Amygdala (tissue), 56 donors: ENCODE results near the gene CLASP1.
A peak's percentile ranks its signal among the peaks of the same experiment; 100 is the strongest.
"Not testable (repeated sequence)": the region's sequence is repeated elsewhere in the genome, so short reads cannot be mapped to it uniquely, and the experiment has no call there.

Source experiments
- DNase-seq, 56 donors: peaks; one replicate each; lab custom pipeline; 2025; lab: John Stamatoyannopoulos, UW

The CLASP1 gene

DNA sequence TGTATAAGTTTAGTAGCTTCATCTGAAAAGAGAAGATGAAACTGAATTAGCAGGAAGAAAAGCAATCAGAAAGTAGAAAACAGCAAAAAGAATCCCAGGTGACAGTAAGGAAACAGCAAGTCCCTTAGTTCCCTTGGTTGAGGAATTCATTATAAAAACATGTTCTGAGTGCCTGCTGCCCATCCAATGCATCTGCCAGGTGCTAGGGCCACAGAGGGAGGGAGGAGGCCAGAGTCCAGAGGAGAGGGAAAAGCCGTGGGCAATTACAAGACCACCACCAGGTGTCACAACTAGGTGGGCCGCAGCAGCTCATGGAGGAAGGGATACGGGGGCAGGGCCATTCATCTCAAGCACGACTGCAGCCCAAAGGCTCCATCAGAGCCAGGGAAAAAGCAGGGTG, 308.3 kb downstream of the CLASP1 start:
- no peak for DNase-seq

DNA sequence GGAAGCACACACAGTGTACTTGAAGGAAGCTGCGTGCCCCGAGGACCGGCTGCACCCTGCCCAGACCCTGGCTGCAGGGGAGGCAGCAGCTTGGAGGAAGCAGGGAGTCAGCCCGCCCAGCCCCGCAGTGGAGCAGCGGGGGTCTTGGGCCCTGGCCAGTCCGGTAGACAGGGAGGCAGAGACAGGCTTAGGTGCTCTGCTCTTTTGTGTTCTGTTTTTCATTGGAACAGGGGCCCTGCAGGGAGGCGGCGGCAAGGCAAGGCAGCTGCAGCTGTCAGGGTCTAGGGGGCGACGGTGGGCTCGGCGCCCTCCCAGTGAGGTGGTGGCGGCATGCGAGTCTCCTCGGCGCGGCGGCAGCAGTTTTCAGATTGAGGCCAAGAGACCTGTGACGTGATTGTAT, 311.0 kb downstream of the CLASP1 start:
- DNase-seq, result no peak

DNA sequence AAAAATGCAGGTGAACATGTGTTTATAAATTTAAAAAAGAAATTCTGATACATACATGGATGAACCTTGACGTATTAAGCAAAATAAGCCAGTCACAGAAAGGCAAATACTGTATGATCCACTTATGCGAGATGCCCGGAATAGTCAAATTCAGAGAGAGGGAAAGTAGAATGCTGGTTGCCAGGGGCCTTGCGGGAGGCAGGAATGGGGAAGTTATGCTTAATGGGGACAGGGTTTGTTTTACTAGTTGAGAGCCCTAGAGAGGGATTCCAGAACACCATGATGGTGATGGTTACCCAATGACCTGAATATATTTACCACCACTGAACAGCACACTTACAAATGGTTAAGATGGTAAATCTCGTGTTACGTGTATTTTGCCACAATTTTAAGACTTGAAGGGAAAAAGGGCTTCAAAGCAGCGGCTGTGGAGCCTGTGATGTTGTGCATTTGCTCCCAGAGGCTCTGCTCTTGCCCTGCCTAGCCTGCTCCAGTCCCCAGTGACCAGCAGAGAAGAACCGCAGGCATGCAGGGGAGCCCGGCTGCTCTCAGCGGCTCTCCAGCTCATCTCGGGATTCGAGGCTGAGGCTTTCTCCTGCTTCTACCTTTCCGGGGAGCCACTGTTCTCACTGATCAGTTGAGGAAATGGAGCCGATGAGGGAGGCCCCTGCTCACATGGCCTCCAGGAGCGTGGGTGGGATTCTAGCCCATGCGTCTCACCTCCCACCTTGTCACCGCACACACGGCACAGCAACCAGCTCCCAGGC, 312.6 kb downstream of the CLASP1 start:
- DNase-seq, result peak in 2 of 56 donors; percentile 5 to 27

DNA sequence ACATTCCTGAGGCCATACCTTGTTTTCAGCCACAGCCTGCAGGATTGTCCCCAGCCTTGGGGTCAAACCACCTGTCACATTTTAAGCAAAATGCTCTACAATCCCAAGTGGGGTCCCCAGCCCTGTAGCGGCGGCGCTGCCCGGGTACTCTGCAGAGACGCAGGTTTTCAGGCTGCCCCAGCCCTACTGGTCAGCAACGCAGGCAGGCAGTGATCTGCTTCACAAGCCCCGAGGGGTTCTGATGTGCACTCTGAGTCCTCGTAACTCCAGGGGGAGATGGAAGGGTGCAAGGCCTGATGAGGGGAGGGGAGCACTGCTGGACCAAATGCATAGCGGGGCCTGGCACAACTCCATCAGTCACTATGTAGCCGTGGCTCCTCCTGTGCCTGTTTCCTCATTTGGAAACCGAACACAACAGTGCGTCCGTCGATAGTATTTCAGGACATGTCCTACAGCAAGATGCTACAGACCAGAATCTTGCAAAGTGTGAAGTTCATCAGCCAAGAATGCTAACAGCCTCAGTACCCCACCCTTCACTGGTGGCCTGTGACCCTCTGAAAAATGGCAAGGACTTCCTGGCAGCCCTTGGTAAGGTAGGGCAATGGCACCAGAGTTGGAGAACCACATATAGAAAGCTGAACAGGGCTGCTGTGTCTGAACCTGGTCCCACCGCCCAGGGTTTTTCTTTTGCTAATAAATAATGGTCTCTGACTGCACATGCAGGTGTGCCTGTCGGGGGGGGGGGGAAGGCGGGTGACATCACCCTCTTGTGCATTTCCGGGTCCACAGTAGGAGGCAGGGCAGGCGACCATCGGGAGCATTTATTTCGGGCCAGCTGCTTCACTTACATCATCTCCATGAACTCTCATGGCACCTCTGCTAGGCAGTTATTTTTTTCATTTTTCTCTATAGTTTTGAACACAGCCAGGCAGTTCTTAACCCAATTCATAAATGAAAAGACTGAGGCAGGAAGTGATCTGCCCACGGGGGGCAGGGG, 313.7 kb downstream of the CLASP1 start:
- no peak for DNase-seq

DNA sequence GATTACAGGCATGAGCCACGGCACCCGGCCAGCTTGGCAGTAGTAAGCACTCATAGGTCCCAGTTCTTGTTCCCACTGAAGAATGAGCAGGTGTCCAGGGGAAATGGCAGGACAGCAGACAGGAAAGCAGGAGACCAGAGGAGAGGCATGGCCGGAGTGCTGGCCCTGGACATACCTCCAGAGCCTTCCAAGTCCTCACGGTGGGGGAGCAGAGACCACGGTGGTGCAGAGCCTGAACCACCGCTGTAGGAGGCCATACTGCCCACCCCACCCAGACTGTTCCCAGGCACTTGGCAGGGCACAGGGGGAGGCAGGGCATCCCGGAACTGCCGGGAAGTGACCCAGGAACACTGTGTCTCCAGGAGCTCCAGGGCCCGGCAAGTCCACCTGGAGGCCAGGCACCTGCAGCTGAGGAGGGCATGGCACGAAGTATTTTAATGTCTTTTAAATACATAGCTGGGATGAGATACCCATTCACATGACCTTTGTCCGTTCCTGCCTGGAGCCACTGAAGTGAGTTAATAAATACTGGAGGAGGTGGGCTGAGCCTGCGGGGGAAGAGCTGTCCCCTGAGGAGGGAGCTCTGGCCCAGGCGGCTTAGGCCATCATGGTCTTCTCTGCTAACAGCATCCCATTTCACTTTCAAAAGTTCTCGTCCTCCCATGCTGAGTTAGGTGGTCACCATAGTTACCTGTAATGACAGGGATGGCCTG, 314.5 kb downstream of the CLASP1 start:
- DNase-seq, result no peak

DNA sequence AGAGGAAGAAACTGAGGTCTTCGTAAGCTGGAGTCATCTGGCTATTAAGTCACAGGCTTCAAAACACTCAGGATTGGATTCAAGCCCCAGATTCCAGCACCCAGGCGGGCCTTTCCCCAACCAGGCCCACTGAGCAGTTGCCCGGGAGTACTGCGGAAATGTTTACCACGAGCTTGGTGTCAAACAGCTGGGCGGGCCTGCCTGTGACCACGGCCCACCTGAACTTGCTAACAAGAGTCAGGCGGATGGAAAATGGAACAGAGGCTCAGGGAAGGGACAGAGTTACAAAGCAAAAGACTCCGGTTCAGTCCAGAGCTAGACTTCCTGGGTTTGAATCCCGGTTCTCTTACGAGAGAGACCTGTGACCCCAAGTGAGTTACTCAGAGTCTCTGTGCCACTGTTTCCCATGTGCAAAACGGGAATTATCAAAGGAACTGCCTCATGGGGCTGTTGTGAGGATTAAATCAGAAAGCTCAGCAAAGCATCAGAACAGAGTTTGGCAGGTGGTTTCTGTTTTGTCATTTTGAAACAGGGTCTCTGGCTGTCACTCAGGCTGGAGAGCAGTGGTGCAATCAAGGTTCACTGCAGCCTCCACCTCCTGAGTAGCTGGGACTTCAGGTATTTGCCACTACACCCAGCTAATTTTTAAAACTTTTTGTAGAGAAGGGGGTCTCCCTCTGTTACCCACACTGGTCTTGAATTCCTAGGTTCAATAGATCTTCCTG, 315.3 kb downstream of the CLASP1 start:
- no peak for DNase-seq

DNA sequence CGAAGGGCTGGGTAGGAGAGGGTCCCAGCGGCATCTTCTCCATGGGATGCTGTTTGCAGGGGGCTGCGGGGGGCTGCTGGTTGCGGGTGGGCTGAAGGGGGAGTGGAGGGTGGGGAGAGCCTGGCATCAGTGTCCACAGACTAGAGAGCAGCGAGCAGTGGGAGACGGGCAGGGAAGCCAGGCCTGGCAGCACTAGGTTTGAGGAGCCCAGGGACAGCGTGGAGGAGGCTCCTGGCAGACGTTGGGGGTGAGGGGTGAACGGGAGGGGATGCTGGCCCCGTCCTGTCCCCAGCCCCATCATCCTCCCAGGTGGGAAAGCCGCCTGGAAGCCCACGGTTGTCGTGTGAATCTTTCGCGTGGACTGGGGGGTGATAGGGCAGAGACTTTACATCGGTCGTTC, 316.0 kb downstream of the CLASP1 start:
- DNase-seq, result no peak

DNA sequence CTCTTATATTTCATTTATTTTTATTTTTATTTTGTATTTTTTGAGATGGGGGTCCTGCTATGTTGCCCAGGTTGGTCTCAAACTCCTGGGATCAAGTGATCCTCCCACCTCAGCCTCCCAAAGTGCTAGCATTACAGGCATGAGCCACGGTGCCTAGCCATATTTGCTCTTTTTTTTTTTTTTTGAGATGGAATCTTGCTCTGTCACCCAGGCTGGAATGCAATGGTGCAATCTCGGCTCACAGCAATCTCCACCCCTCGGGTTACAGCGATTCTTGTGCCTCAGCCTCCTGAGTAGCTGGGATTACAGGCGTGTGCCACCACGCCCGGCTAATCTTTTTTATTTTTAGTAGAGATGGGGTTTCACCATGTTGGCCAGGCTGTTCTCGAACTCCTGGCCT, 317.9 kb downstream of the CLASP1 start:
- not testable (repeated sequence) for DNase-seq

DNA sequence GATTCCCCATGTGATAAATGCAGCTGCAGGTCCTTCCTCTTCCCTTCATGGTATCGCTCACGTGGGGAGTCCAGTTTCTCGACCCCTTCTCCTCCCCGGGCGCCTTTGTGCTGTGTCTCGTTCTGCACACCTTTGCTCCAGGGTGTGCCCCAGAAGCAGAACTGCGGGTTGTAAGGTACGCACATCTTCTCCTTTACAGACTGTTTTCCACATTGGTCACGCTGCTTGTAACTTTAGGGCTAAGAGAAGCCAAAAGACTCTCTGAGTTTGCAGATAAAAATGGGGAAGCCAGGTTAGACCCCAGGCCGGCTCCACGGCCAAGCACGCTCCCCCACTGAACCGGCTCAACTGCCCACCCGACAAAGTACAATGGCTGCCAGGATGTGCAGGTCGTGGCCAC, 318.3 kb downstream of the CLASP1 start:
- no peak for DNase-seq

DNA sequence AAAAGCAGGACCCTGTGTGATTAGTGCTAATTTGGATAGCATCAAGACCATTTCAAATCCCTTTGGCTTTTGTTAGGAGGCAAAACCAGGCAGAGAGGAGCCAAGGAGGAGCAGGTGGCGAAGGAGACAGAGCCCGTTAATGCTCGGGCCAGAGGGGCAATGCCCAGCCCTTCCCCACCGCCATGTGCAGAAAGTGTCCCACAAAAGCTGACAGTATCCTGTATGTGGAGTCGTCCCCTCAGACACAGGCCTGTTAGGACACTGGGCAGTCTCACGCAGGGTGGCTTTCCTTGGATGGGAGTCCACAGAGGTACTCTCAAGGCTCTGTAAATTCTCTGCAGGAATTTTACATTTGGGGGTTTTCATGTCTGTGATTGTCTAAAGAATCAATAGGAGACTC, 319.5 kb downstream of the CLASP1 start:
- DNase-seq, result no peak

DNA sequence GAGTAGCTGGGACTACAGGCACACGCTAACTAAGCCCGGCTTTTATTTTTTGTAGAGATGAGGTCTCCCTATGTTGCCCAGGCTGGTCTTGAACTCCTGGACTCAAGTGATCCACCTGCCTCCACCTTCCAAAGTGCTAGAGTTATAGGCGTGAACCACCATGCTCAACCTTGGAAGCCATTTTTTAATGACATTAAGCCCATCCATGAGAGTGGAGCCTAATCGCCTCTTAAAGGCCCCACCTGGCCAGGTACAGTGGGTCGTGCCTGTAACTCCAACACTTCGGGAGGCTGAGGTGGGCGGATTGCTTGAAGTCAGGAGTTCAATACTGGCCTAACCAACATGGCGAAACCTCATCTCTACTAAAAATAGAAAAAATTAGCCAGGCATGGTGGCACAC, 322.6 kb downstream of the CLASP1 start:
- no peak for DNase-seq

DNA sequence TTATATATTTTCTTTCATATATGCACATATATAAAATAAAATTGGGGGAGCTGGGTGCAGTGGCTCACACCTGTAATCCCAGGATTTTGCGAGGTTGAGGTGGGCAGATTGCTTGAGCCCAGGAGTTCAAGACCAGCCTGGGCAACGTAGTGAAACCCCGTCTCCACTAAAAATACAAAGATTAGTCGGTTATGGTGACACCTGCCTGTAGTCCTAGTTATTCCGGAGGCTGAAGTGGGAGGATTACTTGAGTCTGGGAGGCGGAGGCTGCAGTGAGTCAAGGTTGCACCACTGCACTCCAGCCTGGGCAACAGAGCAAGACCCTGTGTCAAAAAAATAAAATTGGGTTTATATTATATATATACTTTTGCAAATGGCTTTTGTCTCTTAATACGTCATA, 324.7 kb downstream of the CLASP1 start:
- no peak for DNase-seq

DNA sequence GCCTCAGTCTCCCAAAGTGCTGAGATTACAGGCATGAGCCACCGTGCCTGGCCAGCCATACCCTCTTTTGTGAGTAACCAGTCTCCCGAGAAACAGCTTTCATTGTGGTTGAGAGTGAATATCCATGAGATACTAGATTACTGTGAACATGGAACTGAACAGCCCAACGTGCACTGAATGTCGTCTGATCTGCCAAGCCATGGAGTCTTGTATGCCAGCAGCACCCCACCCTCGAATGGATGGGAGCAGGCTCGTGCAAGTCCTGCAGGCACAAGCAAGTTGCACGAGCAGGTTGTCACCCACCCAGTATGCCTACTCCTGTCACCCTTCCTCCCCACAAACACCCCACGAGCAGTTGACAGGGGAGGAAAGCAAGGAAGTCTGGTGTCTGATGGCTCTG, 327.8 kb downstream of the CLASP1 start:
- DNase-seq, result no peak

DNA sequence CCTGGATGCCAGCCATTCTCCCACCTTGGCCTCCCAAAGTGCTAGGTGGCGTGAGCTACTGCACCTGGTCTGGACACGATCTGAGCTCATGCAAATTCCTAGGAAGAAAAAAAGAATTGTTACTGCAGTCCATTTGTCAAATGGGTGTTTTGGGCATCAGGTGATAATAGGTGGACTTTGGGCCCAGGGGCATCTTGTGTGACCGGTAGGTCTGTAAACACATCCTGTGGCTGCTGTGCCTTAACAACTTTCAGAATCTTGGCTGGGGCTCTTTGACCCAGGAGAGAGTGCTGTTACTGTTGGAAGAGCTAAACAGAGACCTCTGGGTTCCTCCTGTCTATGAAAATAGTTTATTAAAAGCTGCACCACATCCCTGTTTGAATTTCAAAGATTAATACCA, 329.3 kb downstream of the CLASP1 start:
- DNase-seq, result no peak

DNA sequence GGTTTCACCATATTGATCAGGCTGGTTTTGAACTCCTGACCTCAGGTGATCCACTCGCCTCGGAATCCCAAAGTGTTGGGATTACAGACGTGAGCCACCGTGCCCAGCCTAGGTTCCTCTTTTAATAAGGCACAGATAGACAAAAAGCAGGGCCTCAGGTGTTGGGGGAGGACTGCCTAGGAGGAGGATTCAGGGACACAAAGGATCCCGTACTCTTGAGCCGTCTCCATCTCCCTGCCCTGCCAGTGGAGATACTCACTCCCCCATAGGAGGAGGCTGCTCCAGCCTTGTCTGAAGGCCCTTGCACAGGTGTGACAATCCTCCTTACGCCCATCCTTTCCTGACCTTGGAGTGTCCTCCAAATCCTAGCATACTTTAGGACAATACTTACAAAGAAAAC, 332.3 kb downstream of the CLASP1 start:
- DNase-seq, result no peak

DNA sequence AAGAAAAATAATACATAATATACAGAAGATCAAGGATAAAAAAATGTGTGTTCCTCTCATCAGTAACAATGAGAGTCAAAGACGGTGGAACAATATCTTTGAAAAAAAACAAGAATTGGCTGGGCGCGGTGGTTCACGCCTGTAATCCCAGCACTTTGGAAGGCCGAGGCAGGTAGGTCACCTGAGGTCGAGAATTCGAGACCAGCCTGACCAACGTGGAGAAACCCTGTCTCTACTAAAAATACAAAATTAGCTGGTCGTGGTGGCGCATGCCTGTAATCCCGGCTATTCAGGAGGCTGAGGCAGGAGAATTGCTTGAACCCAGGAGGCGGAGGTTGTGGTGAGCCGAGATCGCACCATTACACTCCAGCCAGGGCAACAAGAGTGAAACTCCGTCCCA, 335.6 kb downstream of the CLASP1 start:
- not testable (repeated sequence) for DNase-seq

DNA sequence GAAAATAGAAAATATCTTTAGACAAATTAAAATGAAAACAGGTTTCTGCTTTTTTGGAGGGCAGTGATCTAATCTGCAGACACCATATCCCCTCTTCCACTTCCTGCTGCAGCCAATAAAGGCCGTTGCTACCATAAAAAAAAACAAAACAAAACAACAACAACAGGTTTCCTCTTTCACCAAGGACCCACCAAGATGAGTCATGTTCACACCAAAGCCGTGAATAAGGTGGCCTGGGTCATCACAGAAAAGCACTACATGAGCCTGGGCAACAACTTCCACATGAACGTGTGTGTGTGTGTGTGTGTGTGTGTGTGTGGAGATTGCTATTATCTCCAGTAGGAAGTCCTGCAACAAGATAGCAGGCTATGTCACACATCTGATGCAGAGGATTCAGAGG, 339.5 kb downstream of the CLASP1 start:
- DNase-seq, result no peak

DNA sequence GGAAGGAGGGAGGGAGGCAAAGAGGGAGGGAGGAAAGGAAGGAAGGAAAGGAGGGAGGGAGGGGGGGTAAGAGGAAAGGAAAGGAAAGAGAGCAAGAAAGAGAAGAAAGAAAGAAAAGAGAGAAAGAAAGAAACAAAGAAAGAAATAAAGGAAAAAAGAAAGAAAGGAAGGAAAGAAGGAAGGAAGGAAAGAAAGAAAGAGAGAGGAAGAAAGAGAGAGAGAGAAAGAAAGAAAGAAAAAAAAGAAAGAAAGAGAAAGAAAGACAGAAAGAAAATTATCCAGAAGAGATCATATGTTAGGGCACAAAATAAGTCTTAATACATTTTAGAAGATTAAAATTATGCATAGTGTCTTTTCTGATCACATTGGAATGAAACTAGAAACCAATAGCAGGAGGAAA, 339.9 kb downstream of the CLASP1 start:
- no peak for DNase-seq

DNA sequence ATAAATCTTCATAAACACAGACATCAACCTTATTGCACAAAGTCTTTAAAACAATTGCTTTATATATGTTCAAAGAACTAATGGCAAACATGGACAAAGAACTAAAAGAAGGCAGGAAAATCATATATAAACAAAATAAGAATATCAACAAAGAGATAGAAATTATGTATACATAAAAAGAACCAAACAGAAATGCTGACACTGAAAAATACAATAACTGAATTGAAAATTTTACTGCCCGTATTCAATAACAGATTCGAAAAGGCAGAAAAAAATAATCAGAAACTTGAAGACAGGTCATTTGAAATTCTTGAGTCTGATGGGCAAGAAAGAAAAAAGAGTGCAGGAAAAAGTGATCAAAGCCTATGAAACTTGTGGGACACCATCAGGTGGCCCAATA, 342.2 kb downstream of the CLASP1 start:
- no peak for DNase-seq

DNA sequence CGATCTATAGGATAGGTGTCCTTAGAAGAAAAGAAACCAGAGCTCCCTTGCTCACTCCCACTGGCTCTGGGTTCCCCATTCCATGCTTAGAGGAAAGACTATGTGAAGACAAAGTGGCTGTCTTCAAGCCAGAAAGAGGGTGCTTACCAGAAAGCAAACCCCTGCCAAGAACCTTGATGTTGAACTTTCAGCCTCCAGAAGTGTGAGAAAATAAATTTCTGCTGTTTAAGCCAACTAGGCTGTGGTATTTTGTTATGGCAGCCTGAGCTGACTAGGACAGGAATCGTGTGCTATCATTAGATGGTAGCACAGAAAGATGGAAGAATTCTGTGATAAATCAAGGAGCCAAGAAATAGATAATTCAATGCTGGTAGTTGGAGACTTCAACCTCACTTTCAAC, 344.3 kb downstream of the CLASP1 start:
- no peak for DNase-seq
